GM18505 (cell line): ENCODE results near the gene SLC36A1.
"Not testable (repeated sequence)": the region's sequence is repeated elsewhere in the genome, so short reads cannot be mapped to it uniquely, and the experiment has no call there.

Experiments
- ATAC-seq: cut with Tn5 transposase; IDR thresholded peaks from one replicate; pipeline ENCODE4 v1.9.1; 2021; ENCODE audit not compliant: unreplicated experiment
- POLR2A ChIP-seq: IDR thresholded peaks from 4 replicates; pipeline ENCODE4 v1.6.1; 2011; ENCODE audit warnings: borderline replicate concordance; ENCODE audit not compliant: insufficient read depth, insufficient read length; ENCODE audit errors: extremely low read depth

The SLC36A1 gene

GRCh38 chr5:151483176-151483575 is 35.8 kb downstream of the SLC36A1 start:
- ATAC-seq, result no peak
- no peak for TF ChIP-seq POLR2A

- no peak for TF ChIP-seq POLR2A
- ATAC-seq, result no peak
Measured at GRCh38 chr5:151483647-151484046, 36.2 kb downstream of the SLC36A1 start.

GRCh38 chr5:151487544-151487943 is 40.1 kb downstream of the SLC36A1 start:
- ATAC-seq, result no peak

GRCh38 chr5:151490627-151491026 is 43.2 kb downstream of the SLC36A1 start:
- no peak for ATAC-seq
- no peak for TF ChIP-seq POLR2A

More at GRCh38 chr5:151487544-151487943, 40.1 kb downstream of the SLC36A1 start:
- TF ChIP-seq POLR2A, result no peak

- no peak for TF ChIP-seq POLR2A
- ATAC-seq, result no peak
Measured at GRCh38 chr5:151491062-151491461, 43.7 kb downstream of the SLC36A1 start.

- TF ChIP-seq POLR2A, result no peak
- no peak for ATAC-seq
Measured at GRCh38 chr5:151492729-151493128, 45.3 kb downstream of the SLC36A1 start.

GRCh38 chr5:151493665-151494064 is 46.3 kb downstream of the SLC36A1 start:
- ATAC-seq, result no peak
- no peak for TF ChIP-seq POLR2A

- no peak for ATAC-seq
- no peak for TF ChIP-seq POLR2A
Measured at GRCh38 chr5:151495320-151495719, 47.9 kb downstream of the SLC36A1 start.

- ATAC-seq, result no peak
- no peak for TF ChIP-seq POLR2A
Measured at GRCh38 chr5:151496041-151496484, 48.7 kb downstream of the SLC36A1 start.

GRCh38 chr5:151497391-151498002 is 50.1 kb downstream of the SLC36A1 start:
- TF ChIP-seq POLR2A, result no peak
- ATAC-seq, result no peak

- TF ChIP-seq POLR2A, result no peak
- ATAC-seq, result no peak
Measured at GRCh38 chr5:151498395-151499155, 51.2 kb downstream of the SLC36A1 start.

GRCh38 chr5:151499501-151500035 is 52.2 kb downstream of the SLC36A1 start:
- no peak for TF ChIP-seq POLR2A
- ATAC-seq, result no peak

- TF ChIP-seq POLR2A, result no peak
- ATAC-seq, result no peak
Measured at GRCh38 chr5:151504006-151504405, 56.6 kb downstream of the SLC36A1 start.

- ATAC-seq, result not testable (repeated sequence)
Measured at GRCh38 chr5:151508308-151508707, 60.9 kb downstream of the SLC36A1 start.
